NT2/D1 (cell line): ENCODE measurements around the gene DAPK1.

Source experiments
- SUZ12 ChIP-seq: IDR thresholded peaks from 2 replicates; pipeline ENCODE4 v1.6.1; 2011; ENCODE audit not compliant: insufficient read length, insufficient read depth; ENCODE audit errors: extremely low read depth
- YY1 ChIP-seq: IDR thresholded peaks from 2 replicates; pipeline ENCODE4 v1.6.1; 2011; ENCODE audit not compliant: insufficient read length, insufficient read depth
- ZNF274 ChIP-seq: IDR thresholded peaks from 2 replicates; pipeline ENCODE4 v1.6.1; 2011; ENCODE audit warnings: mild to moderate bottlenecking, low read depth, low read length

DNA sequence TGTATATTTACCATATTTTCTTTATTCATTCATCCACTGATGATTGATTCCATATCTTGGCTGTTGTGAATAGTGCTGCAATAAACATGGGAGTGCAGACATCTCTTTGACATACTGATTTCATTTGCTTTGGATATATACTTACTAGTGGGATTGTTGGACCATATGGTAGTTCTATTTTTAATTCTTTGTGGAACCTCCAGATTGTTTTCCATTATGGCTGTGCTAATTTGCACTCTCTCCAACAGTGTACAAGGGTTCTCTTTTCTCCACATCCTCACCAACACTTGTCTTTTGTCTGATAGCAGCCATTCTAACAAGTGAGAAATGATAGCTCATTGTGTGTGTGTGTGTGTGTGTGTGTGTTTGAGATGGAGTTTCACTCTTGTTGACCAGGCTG lies 86.7 kb downstream of the DAPK1 start:
- TF ChIP-seq ZNF274 (no peak), YY1 (no peak), SUZ12 (no peak)
